Psoas muscle (tissue), 8 donors: ENCODE data around the gene MUC6. TPM values are rescaled to one million over a fixed set of nuclear protein-coding genes. Genes with fewer than 3 reads are reported as not detected.
A peak's percentile ranks its signal among the peaks of the same experiment; 100 is the strongest.

ENCODE experiments used
- ATAC-seq, 4 donors: fragments of 200-7000 bp; cut with Tn5 transposase; one replicate each; pipeline ENCODE4 v1.9.1; 2020; ENCODE audit warnings: moderate library complexity in 3 of 4, mild to moderate bottlenecking in 2 of 4
- DNase-seq, 2 donors: peaks; one replicate each; pipeline ENCODE4 v3.0.0-alpha.2; 2020
- H3K27ac ChIP-seq: fragments of 200-600 bp; one replicate; pipeline ENCODE4 v1.8.0; 2022
- H3K27me3 ChIP-seq, 3 donors: fragments of 200-600 bp in 1 of 3; one replicate each; pipeline versions ENCODE4 v1.6.1 to v1.8.0; 2013 to 2022; ENCODE audit warnings: low read length in 2 of 3, mild to moderate bottlenecking in 2 of 3, moderate library complexity in 1 of 3; ENCODE audit not compliant: insufficient read depth in 3 of 3
- H3K36me3 ChIP-seq, 2 donors: fragments of 200-600 bp in 1 of 2; one replicate each; pipeline versions ENCODE4 v1.6.1 to v1.8.0; 2013 to 2022; ENCODE audit warnings: low read depth in 1 of 2, mild to moderate bottlenecking in 1 of 2, moderate library complexity in 1 of 2; ENCODE audit not compliant: insufficient read depth in 1 of 2
- H3K4me1 ChIP-seq: fragments of 200-600 bp; one replicate; pipeline ENCODE4 v1.8.0; 2022
- H3K4me3 ChIP-seq: fragments of 200-600 bp; one replicate; pipeline ENCODE4 v1.8.0; 2022; ENCODE audit warnings: mild to moderate bottlenecking
- H3K9me3 ChIP-seq: fragments of 200-600 bp; one replicate; pipeline ENCODE4 v1.8.0; 2022
- WGBS, 3 donors: extraction: QIAGEN DNeasy Blood & Tissue Kit; methylation state at CpG; one replicate each; pipeline versions ENCODE4 v1.1.6 to v1.1.7; 2013; 5-methylcytosine and 5-hydroxymethylcytosine counted together
- intact Hi-C, 2 donors: fragments of 100-400 bp; cut with DNase I; formaldehyde crosslinking; loops; one replicate each; pipeline versions ENCODE4 v1.11.0 to v1.14.2; 2022
- polyA plus RNA-seq, 3 donors: library from polyadenylated mRNA; stranded (reverse); fragments of 200-250 nt; gene quantifications; one replicate each; pipeline ENCODE4 v1.2.3, GENCODE V29; 2013
- total RNA-seq, 4 donors: library from RNA; stranded (reverse); fragmentation: NEBNext Ultra II Directional in 2 of 4; extraction: Animal tissue kit (Norgen Biotek cat#: 25700) in 2 of 4; gene quantifications; one replicate each; pipeline versions ENCODE4 v1.2.1 to v1.2.4, GENCODE V29; 2021 to 2023
- TF ChIP-seq, protein P1 (sequence below): fragments of 200-600 bp; IDR thresholded peaks from one replicate; pipeline ENCODE4 v1.8.0; 2022; ENCODE audit warnings: antibody characterized with exemption
- donor health status: healthy with polysubstance abuse.
- donor health status: DM: no; HTN: no; CAD: no; lungs with moderate emphysema.
- donor health status: Bipolar disorder and iron deficiency.
- donor health status: healthy.
- donor health status: DM: yes; HTN: yes; CAD: no.
- donor health status: DM: no; HTN: no; CAD: no.
- donor health status: DM: no; HTN: no; CAD: no.
- donor health status: DM: yes; HTN: yes; CAD: no.

MUC6 gene
- total and polyA plus RNA-seq, 7 donors, result under 0.01 to 0.04 (median 0.01) TPM; not detected in 4

- DNase-seq, result no peak
- no peaks in the 10 kb centered on the region for H3K9me3 ChIP-seq
- no peak overlapping the region for H3K27ac ChIP-seq
- H3K4me1 ChIP-seq, result peaks cover under 1% of the 10 kb centered on the region
- TF ChIP-seq, protein P1, sequence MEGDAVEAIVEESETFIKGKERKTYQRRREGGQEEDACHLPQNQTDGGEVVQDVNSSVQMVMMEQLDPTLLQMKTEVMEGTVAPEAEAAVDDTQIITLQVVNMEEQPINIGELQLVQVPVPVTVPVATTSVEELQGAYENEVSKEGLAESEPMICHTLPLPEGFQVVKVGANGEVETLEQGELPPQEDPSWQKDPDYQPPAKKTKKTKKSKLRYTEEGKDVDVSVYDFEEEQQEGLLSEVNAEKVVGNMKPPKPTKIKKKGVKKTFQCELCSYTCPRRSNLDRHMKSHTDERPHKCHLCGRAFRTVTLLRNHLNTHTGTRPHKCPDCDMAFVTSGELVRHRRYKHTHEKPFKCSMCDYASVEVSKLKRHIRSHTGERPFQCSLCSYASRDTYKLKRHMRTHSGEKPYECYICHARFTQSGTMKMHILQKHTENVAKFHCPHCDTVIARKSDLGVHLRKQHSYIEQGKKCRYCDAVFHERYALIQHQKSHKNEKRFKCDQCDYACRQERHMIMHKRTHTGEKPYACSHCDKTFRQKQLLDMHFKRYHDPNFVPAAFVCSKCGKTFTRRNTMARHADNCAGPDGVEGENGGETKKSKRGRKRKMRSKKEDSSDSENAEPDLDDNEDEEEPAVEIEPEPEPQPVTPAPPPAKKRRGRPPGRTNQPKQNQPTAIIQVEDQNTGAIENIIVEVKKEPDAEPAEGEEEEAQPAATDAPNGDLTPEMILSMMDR, result no peak
- H3K4me3 ChIP-seq, result no peak overlapping the region
- WGBS, 3 donors, result 83 to 86% (median 84%) methylated on average over 8 of the region's 8 CpGs
- no peaks in the 10 kb centered on the region for H3K36me3 ChIP-seq
- no peak for ATAC-seq
- intact Hi-C loops, result no loop called here
- peaks cover 0 to 17% (median 0%) of the 10 kb centered on the region in 3 donors for H3K27me3 ChIP-seq
Measured at GRCh38 chr11:1067812-1068496, 31.4 kb upstream of the MUC6 start.

- H3K36me3 ChIP-seq, result no peaks in the 10 kb centered on the region
Measured at GRCh38 chr11:1064167-1064566, 27.6 kb upstream of the MUC6 start.

DNA sequence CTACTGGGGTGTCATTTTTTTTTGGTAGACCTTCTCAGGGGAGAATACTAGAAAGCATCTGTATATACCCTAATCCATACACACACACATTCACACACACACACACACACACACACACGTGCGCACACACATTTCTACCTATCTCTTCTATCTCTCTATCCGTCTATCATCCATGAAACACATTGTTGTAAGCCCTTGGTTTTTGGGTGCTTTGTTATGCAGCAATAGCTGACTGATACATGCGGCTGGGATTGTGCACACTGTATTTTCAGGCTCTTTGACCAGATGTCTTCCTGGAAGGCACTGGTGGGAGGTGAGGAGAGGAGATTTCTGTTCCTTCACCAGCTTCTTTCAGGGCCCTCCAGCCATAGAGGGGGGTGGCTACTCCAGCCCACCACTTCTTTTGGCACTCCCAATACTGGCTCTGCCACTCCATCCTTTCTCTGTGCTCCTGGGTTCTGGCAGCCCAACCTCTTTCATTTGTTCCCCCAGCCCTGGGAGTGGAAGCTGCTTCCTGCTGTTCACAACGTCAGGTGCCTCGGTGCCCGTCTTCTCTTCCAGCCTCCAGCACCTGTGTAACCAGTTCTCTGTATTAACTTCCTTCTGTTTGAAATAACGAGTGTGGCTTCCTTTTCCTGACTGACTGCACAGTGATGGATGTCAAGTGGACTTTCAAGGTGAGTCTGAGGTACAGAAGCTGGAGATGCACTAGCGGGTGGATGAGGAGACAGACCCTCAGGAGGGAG is 25.7 kb upstream of the MUC6 start:
- 76 to 80% (median 79%) methylated on average over 9 of the region's 9 CpGs for WGBS, 3 donors
- TF ChIP-seq, protein P1, result no peak
- no peaks in the 10 kb centered on the region for H3K9me3 ChIP-seq
- H3K27me3 ChIP-seq, result peaks cover 0 to 23% (median 0%) of the 10 kb centered on the region in 3 donors
- H3K4me3 ChIP-seq, result no peak overlapping the region
- H3K27ac ChIP-seq, result no peak overlapping the region
- no peaks in the 10 kb centered on the region for H3K4me1 ChIP-seq
- DNase-seq (no peak), ATAC-seq (no peak)
- no peaks in the 10 kb centered on the region for H3K36me3 ChIP-seq
- intact Hi-C loops, result no loop called here

More at GRCh38 chr11:1064167-1064566, 27.6 kb upstream of the MUC6 start:
- WGBS, 3 donors, result 69 to 77% (median 74%) methylated on average over 3 of the region's 3 CpGs
- Histone ChIP-seq H3K27me3 (peaks cover 0 to 21% (median 0%) of the 10 kb centered on the region in 3 donors), H3K4me3 (no peak overlapping the region), H3K9me3 (no peaks in the 10 kb centered on the region), H3K27ac (no peak overlapping the region), H3K4me1 (no peaks in the 10 kb centered on the region)
- ATAC-seq, result no peak
- intact Hi-C loops, result no loop called here
- TF ChIP-seq, protein P1, result no peak
- no peak for DNase-seq

- H3K4me1 ChIP-seq, result no peaks in the 10 kb centered on the region
- H3K36me3 ChIP-seq, result no peaks in the 10 kb centered on the region
- intact Hi-C loops, result no loop called here
- H3K27me3 ChIP-seq, result peaks cover 0 to 27% (median 0%) of the 10 kb centered on the region in 3 donors
- no peak overlapping the region for H3K27ac ChIP-seq
- no peaks in the 10 kb centered on the region for H3K9me3 ChIP-seq
- TF ChIP-seq, protein P1, result no peak
- peak in 3 of 4 donors; percentile 25 to 49 (median 46) for ATAC-seq
- no peak overlapping the region for H3K4me3 ChIP-seq
- DNase-seq, result peak; percentile 7 to 48
- 53 to 57% (median 56%) methylated on average over 18 of the region's 18 CpGs for WGBS, 3 donors
Measured at GRCh38 chr11:1060852-1061616, 24.5 kb upstream of the MUC6 start.
